Measurements from ENCODE around the gene SPRED2. TPM values are rescaled to one million over a fixed set of nuclear protein-coding genes. Genes with fewer than 3 reads are reported as not detected.

SPRED2 gene
- total and polyA plus RNA-seq, 2 of the 8 experiments (the other 6 are each of a cell fraction or from before 2014, with no cell fraction given): 15.3 to 22.5 TPM

DNA sequence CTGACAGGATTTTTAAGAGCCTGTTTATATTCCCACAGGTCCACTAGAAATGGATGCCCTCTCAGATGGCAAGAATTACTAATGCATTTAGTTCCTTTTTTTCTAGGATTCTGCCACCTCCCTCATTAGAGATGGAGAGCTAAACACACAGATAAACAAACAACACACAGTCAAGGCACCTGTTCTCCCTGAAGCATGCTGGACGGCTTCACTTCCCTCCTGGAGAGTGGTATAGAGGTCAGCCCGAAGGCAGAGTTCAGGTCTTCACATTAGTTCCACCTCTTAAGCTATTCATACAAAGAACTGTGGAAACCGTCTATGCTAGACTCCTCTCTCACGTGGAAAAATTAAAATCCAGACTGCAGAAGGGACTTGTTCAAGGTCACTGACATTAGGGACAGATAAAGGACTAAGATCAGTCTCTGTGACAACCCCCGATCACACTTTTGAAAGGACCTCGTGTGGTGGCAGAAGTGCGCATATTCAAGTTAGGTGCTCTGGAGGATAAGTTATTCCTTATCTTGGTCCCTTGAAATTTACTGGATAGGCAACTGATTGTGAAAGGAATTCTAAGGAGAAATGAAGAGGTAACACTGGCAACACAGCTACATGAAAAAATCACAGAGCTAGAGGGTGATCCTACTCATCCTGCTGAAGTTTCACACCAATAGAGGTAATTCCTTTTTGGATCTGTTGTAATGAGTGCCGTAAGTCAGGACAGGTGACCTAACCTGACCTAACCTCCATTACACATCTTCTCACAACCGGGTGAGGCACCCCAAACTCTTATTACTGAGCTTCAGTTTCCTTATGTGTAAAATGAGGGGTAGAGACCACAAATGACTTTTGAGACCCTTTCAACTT, 75.1 kb downstream of the SPRED2 start:
- no peak overlapping the region for H4K8ac ChIP-seq (ENCODE audit: extremely low read depth, insufficient read depth, low read length)
- no peak overlapping the region for H3K23ac ChIP-seq (ENCODE audit: insufficient read length)
- H2BK120ac ChIP-seq (replicated peaks; ENCODE audit: low read depth, low read length): no peak overlapping the region
- H3K79me2 ChIP-seq (ENCODE audit: control insufficient read depth in 1 of 2, insufficient read depth in 2 of 2, low read length in 2 of 2): peaks cover 0 to 2% of the 10 kb centered on the region in 2 experiments; a peak in 1 of 4 replicates
- H3K56ac ChIP-seq (replicated peaks; ENCODE audit: insufficient read length, low read depth, low read length): no peak overlapping the region
- H3K4ac ChIP-seq (replicated peaks; ENCODE audit: insufficient read length, low read depth, low read length): no peak overlapping the region
- H3K36me3 ChIP-seq (ENCODE audit: control insufficient read depth in 2 of 4, insufficient read depth in 4 of 4, low read length in 3 of 4): no peaks in the 10 kb centered on the region
- no peaks in the 10 kb centered on the region for H3K9me3 ChIP-seq (ENCODE audit: insufficient read depth in 2 of 2, low read depth in 1 of 2, low read length in 1 of 2)
- no peak overlapping the region for H3K14ac ChIP-seq (ENCODE audit: insufficient read length)
- no peak overlapping the region for H2AFZ ChIP-seq (ENCODE audit: low read length)
- H4K91ac ChIP-seq (replicated peaks; ENCODE audit: insufficient read length, low read length): no peak overlapping the region
- no peaks in the 10 kb centered on the region for H3K79me1 ChIP-seq (ENCODE audit: low read depth, low read length)
- no peak overlapping the region for H3K9ac ChIP-seq (replicated peaks in 1 of 4; ENCODE audit: extremely low read depth in 1 of 4, low read depth in 3 of 4, low read length in 3 of 4)
- H4K5ac ChIP-seq (ENCODE audit: insufficient read length, low read depth, low read length): no peak overlapping the region
- FAIRE-seq (no peak), DNase-seq (ENCODE audit: low read depth in 1 of 2, low spot score in 2 of 2) (no peak)
- H2BK20ac ChIP-seq (ENCODE audit: low read length): no peak overlapping the region
- H2BK15ac ChIP-seq (ENCODE audit: low read length): no peak overlapping the region
- H3K27ac ChIP-seq (ENCODE audit: low read depth, low read length): no peak overlapping the region
- H2AK5ac ChIP-seq (ENCODE audit: low read depth, low read length): no peak overlapping the region
- H3K18ac ChIP-seq (ENCODE audit: extremely low read depth, low read length): no peak overlapping the region
- no peaks in the 10 kb centered on the region for H3K23me2 ChIP-seq (ENCODE audit: low read depth, low read length)
- H3K4me1 ChIP-seq (replicated peaks in 1 of 4; ENCODE audit: control insufficient read depth in 3 of 4, insufficient read depth in 4 of 4, low read length in 3 of 4): peaks cover 0 to 4% (median 0%) of the 10 kb centered on the region in 4 experiments; a peak in 1 of 7 replicates
- CTCF ChIA-PET (ENCODE audit: partially characterized antibody): interaction anchor here (0.6 to 1.6 kb wide), 4 partner anchors 37 to 199 kb away, joined by 3 to 4 read pairs (median 4); no protein-coding TSS in a partner anchor
- no peak overlapping the region for H2BK12ac ChIP-seq (ENCODE audit: low read depth, low read length)
- TF ChIP-seq HDAC6 (IDR thresholded peaks at IDR 0.05; ENCODE audit: low read depth, low read length) (no peak), SP1 (IDR thresholded peaks at IDR 0.05; ENCODE audit: low read depth, low read length) (no peak)
- TF ChIP-seq, protein P1, sequence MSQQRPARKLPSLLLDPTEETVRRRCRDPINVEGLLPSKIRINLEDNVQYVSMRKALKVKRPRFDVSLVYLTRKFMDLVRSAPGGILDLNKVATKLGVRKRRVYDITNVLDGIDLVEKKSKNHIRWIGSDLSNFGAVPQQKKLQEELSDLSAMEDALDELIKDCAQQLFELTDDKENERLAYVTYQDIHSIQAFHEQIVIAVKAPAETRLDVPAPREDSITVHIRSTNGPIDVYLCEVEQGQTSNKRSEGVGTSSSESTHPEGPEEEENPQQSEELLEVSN (IDR thresholded peaks at IDR 0.05): no peak
- no peak overlapping the region for H3K4me3 ChIP-seq (ENCODE audit: extremely low read depth in 1 of 4, insufficient read depth in 2 of 4, low read depth in 3 of 4, low read length in 4 of 4)
- 79% methylated on average over 9 of the region's 9 CpGs; no CpG with 5 or more reads in 1 of the 2 experiments for WGBS, 2 experiments (ENCODE audit: extremely low coverage in 1 of 2, insufficient coverage in 1 of 2, insufficient read length in 1 of 2, insufficient replicate concordance in 2 of 2, low coverage in 1 of 2, low lambda C conversion rate in 2 of 2, missing lambda C conversion rate in 1 of 2)
- H2BK5ac ChIP-seq (ENCODE audit: low read depth, low read length): no peak overlapping the region
- POLR2A ChIA-PET (ENCODE audit: partially characterized antibody): no interaction called here
- H3K27me3 ChIP-seq (replicated peaks in 1 of 4; ENCODE audit: control insufficient read depth in 3 of 4, extremely low read depth in 1 of 4, insufficient read depth in 3 of 4, low read length in 3 of 4): no peaks in the 10 kb centered on the region
- peaks cover 3 to 8% of the 10 kb centered on the region in 2 experiments for H4K20me1 ChIP-seq (replicated peaks in 1 of 2; ENCODE audit: control insufficient read depth in 1 of 2, insufficient read depth in 2 of 2, low read length in 2 of 2)
- 0 out of 4 replicates have a peak overlapping the region, but pooled peaks of 1 of the 2 experiments have one; percentile 4 for H3K4me2 ChIP-seq (ENCODE audit: insufficient read depth in 1 of 2, low read depth in 2 of 2, low read length in 2 of 2)

Data from H1 (cell line).